ENCODE results near the gene SPRED2. TPM values are rescaled to one million over a fixed set of nuclear protein-coding genes. Genes with fewer than 3 reads are reported as not detected.

Gene SPRED2
- total and polyA plus RNA-seq, 2 experiments from 2014 or later = 19.7 to 20.3 TPM

DNA sequence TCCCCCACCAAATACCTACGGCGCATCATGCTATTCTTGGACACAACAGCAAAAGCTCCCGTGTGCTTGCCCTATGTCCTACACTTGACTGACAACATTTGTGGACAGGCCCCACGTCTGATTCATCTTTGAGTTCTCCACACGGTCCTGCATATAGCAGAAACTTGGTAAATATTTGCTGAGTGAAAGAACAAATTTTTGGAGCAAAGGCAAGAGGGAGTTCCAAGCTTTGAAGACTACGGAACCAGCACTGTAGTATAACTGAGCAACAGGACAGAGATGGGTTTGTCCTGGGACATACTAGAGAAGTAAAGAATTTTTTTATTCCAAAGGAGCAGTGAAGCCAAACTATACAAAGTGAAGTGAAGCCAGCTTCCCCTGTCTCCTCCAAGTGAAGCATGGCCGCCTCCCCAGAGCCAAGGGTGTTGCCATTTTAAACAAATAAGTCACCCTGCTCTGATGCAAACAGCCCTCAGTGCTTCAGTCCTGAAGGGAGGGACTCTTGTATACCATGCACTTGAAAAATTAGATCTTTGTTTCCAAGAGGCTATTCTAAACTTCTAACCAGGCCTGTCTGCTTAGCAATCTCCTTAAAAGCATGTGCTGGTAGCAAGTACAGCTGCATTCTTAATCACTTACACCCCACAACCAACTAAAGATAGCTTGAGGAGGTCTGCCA lies 35.9 kb downstream of the SPRED2 start:
- Histone ChIP-seq H3K27ac (peak overlapping the region; percentile 81), H3K79me2 (ENCODE audit: insufficient read depth) (peaks cover 98% of the 10 kb centered on the region), H3K4me1 (ENCODE audit: insufficient read depth) (peaks cover 42% of the 10 kb centered on the region), H3K9ac (peak overlapping the region; percentile 50), H3K4me2 (ENCODE audit: unreplicated experiment) (peak overlapping the region; percentile 56), H4K20me1 (ENCODE audit: insufficient read depth) (no peaks in the 10 kb centered on the region; the same call in 1 of the 2 replicates), H3K9me2 (ENCODE audit: insufficient read depth) (no peaks in the 10 kb centered on the region), H3K27me3 (replicated peaks; ENCODE audit: insufficient read depth) (no peaks in the 10 kb centered on the region), H3F3A (ENCODE audit: insufficient read depth) (peaks cover 41% of the 10 kb centered on the region), H3K4me3 (peak overlapping the region; percentile 7; the same call in 1 of the 2 replicates), H2AFZ (no peak overlapping the region), H3K9me3 (ENCODE audit: low read depth) (no peaks in the 10 kb centered on the region), H3K36me3 (ENCODE audit: low read depth) (no peaks in the 10 kb centered on the region)
- in situ Hi-C loops (cut with MboI) = no loop called here
- TF ChIP-seq EZH2phosphoT487 (IDR thresholded peaks at IDR 0.05; ENCODE audit: insufficient read depth, low read depth) = no peak
- no peak for TF ChIP-seq EZH2 (IDR thresholded peaks at IDR 0.05; ENCODE audit: insufficient read depth, poor library complexity, severe bottlenecking)
- peak; percentile 86 for DNase-seq
- 41 to 42% methylated on average over 7 of the region's 7 CpGs for WGBS, 2 experiments (ENCODE audit: low coverage in 1 of 2, low lambda C conversion rate in 2 of 2, missing lambda C conversion rate in 2 of 2)

DNA sequence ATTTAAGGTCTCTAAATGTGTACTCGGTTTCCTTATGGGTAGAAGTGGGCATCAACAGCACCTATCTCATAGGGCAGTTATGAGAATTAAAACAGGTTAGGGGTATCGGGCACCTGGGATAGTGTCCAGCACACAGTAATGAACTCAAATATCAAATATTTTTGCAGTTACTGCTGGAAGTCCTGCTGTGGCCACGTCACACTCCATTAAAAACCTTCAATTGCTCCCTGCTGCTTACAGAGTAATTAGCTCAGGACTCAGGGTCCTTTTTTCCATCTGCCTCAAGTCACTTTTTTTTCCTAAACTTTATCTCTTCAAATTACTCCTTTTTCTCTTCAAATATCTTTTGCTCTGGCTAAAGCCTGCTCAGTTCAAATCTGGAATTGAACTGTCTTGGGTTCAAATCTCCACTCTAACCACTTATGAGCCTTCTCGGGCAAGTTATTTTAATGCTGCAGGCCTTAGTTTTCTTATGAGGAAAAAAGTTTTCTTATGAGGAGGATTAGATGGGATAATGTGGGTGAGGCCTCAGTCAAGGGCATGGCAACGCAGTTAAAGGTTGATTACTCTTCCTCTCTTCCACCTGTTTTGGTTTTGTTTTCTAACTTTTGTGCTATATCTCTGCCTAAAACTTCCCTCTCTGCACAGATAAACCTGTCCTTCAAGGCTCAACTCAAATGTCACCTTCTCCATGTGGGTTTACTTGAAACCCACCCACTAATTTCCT lies 36.6 kb downstream of the SPRED2 start:
- no peak for TF ChIP-seq EZH2phosphoT487 (IDR thresholded peaks at IDR 0.05; ENCODE audit: insufficient read depth, low read depth)
- no peak for TF ChIP-seq EZH2 (IDR thresholded peaks at IDR 0.05; ENCODE audit: insufficient read depth, poor library complexity, severe bottlenecking)
- Histone ChIP-seq H3K4me1 (ENCODE audit: insufficient read depth) (peaks cover 41% of the 10 kb centered on the region), H3K9me2 (ENCODE audit: insufficient read depth) (no peaks in the 10 kb centered on the region), H3K4me3 (0 out of 2 replicates have a peak overlapping the region, but pooled peaks have one; percentile 7), H3K9ac (peak overlapping the region; percentile 50), H3K36me3 (ENCODE audit: low read depth) (no peaks in the 10 kb centered on the region), H3K27me3 (replicated peaks; ENCODE audit: insufficient read depth) (no peaks in the 10 kb centered on the region), H3K9me3 (ENCODE audit: low read depth) (no peaks in the 10 kb centered on the region), H3K4me2 (ENCODE audit: unreplicated experiment) (peak overlapping the region; percentile 56), H3F3A (ENCODE audit: insufficient read depth) (peaks cover 36% of the 10 kb centered on the region), H2AFZ (no peak overlapping the region), H4K20me1 (ENCODE audit: insufficient read depth) (no peaks in the 10 kb centered on the region; the same call in 1 of the 2 replicates), H3K79me2 (ENCODE audit: insufficient read depth) (peaks cover 98% of the 10 kb centered on the region), H3K27ac (peak overlapping the region; percentile 81)
- no peak for DNase-seq
- WGBS, 2 experiments (ENCODE audit: low coverage in 1 of 2, low lambda C conversion rate in 2 of 2, missing lambda C conversion rate in 2 of 2) = 85 to 92% methylated on average over 5 of the region's 5 CpGs
- in situ Hi-C loops (cut with MboI) = no loop called here

DNA sequence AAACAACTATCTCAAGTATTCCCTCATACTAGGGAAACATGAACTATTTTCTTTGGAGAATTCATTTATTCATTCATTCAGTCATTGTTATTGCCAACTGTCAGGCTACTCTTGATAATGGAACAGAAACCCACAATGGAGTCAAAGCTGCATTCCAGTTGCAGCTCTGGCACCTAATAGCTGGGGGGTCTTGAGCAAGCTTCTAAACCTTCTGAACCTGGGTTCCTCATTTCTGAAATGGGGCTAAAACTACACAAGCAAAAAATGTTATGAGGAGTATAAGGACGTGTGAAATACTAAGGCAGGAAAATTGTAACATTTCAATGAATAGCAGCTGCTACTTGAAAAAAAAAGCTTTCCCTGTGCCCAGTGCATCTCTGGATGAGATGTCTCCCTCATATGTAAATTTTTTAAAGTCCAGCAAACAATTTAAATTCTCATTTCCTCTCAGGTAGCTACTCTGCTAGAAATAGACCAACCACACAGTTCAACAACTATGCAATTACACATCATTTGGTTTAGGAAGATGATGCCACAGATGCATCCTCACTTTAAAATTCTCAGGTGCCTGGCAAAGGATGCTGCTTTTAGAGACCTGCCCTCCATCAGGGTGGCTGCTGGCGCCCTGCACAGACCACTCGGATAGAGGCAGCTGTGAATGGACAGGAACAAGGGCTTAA lies 38.5 kb downstream of the SPRED2 start:
- Histone ChIP-seq H4K20me1 (ENCODE audit: insufficient read depth) (no peaks in the 10 kb centered on the region; the same call in none of the 2 replicates), H3K9me2 (ENCODE audit: insufficient read depth) (no peaks in the 10 kb centered on the region), H3K4me3 (no peak overlapping the region), H3K27ac (no peak overlapping the region), H3K4me1 (ENCODE audit: insufficient read depth) (peaks cover 52% of the 10 kb centered on the region), H3K36me3 (ENCODE audit: low read depth) (no peaks in the 10 kb centered on the region), H2AFZ (no peak overlapping the region), H3K27me3 (replicated peaks; ENCODE audit: insufficient read depth) (no peaks in the 10 kb centered on the region), H3F3A (ENCODE audit: insufficient read depth) (peaks cover 30% of the 10 kb centered on the region), H3K4me2 (ENCODE audit: unreplicated experiment) (no peak overlapping the region), H3K9ac (no peak overlapping the region), H3K79me2 (ENCODE audit: insufficient read depth) (peaks cover 98% of the 10 kb centered on the region), H3K9me3 (ENCODE audit: low read depth) (no peaks in the 10 kb centered on the region)
- in situ Hi-C loops (cut with MboI) = no loop called here
- WGBS, 2 experiments (ENCODE audit: low coverage in 1 of 2, low lambda C conversion rate in 2 of 2, missing lambda C conversion rate in 2 of 2) = 80 to 83% methylated on average over 3 of the region's 3 CpGs
- no peak for DNase-seq
- TF ChIP-seq EZH2phosphoT487 (IDR thresholded peaks at IDR 0.05; ENCODE audit: insufficient read depth, low read depth) (no peak), EZH2 (IDR thresholded peaks at IDR 0.05; ENCODE audit: insufficient read depth, poor library complexity, severe bottlenecking) (no peak)

DNA sequence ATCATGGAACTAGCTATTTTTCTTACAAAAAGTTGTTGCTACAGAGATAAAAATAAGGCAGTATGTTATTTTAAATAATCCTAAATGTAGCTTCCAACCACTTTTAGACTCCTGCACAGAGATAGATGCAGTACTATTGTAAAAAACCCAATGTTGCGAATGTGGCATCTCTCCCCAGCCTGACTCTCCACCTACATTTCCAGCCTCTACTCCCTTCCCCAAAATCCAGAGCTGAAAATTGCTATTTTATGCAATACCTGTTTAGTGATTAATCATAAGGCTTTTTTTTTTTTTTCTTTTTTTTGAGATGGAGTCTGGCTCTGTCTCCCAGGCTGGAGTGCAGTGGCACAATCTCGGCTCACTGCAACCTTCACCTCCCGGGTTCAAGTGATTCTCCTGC lies 39.4 kb downstream of the SPRED2 start:
- no peaks in the 10 kb centered on the region for H3K27me3 ChIP-seq (replicated peaks; ENCODE audit: insufficient read depth)
- H3K9me3 ChIP-seq (ENCODE audit: low read depth) = no peaks in the 10 kb centered on the region
- peaks cover 29% of the 10 kb centered on the region for H3F3A ChIP-seq (ENCODE audit: insufficient read depth)
- H3K9ac ChIP-seq = no peak overlapping the region
- no peak for TF ChIP-seq EZH2phosphoT487 (IDR thresholded peaks at IDR 0.05; ENCODE audit: insufficient read depth, low read depth)
- no peak for TF ChIP-seq EZH2 (IDR thresholded peaks at IDR 0.05; ENCODE audit: insufficient read depth, poor library complexity, severe bottlenecking)
- no peak overlapping the region for H3K4me2 ChIP-seq (ENCODE audit: unreplicated experiment)
- no peak overlapping the region for H3K27ac ChIP-seq
- DNase-seq = no peak
- 98 to 99% methylated on average over 3 of the region's 3 CpGs for WGBS, 2 experiments (ENCODE audit: low coverage in 1 of 2, low lambda C conversion rate in 2 of 2, missing lambda C conversion rate in 2 of 2)
- H3K79me2 ChIP-seq (ENCODE audit: insufficient read depth) = peaks cover 98% of the 10 kb centered on the region
- no peaks in the 10 kb centered on the region for H3K36me3 ChIP-seq (ENCODE audit: low read depth)
- in situ Hi-C loops (cut with MboI) = no loop called here
- no peaks in the 10 kb centered on the region; the same call in none of the 2 replicates for H4K20me1 ChIP-seq (ENCODE audit: insufficient read depth)
- no peak overlapping the region for H3K4me3 ChIP-seq
- peaks cover 56% of the 10 kb centered on the region for H3K4me1 ChIP-seq (ENCODE audit: insufficient read depth)
- H3K9me2 ChIP-seq (ENCODE audit: insufficient read depth) = no peaks in the 10 kb centered on the region
- H2AFZ ChIP-seq = no peak overlapping the region
